AG04449 (cell line): ENCODE measurements around the gene MRPL36.

Experiments
- CTCF ChIA-PET: fragments of 350-600 bp; formaldehyde crosslinking; extraction: SDS; loops from one replicate; lab custom pipeline; 2021; ENCODE audit warnings: antibody characterized with exemption; lab: Yijun Ruan, JAX
- POLR2A ChIA-PET: fragments of 400-600, 350-600 bp; formaldehyde crosslinking; extraction: SDS; loops from one replicate; lab custom pipeline; 2020; ENCODE audit warnings: antibody characterized with exemption, inconsistent platforms; lab: Yijun Ruan, JAX
- DNase-seq: peaks from one replicate; pipeline ENCODE4 v3.0.0-alpha.2; 2010; ENCODE audit warnings: low read depth, low spot score
- H3K4me3 ChIP-seq: 2 replicates; pipeline ENCODE4 v1.5.1; 2011; ENCODE audit warnings: low read depth, mild to moderate bottlenecking, control low read depth, low read length
- CTCF ChIP-seq: IDR thresholded peaks from one replicate; pipeline ENCODE4 v1.5.1; 2011; ENCODE audit warnings: mild to moderate bottlenecking, moderate library complexity, low read length, control low read depth, inconsistent platforms; ENCODE audit not compliant: insufficient read depth; ENCODE audit errors: missing control alignments

The MRPL36 gene

GRCh38 chr5:1784197-1785050 lies 15.2 kb downstream of the MRPL36 start:
- no peak overlapping the region for H3K4me3 ChIP-seq
- DNase-seq: no peak
- no peak for TF ChIP-seq CTCF
- POLR2A ChIA-PET: no interaction called here
- CTCF ChIA-PET: no interaction called here

- CTCF ChIA-PET: no interaction called here
- H3K4me3 ChIP-seq: no peak overlapping the region
- DNase-seq: no peak
- POLR2A ChIA-PET: no interaction called here
- TF ChIP-seq CTCF: no peak
Measured at GRCh38 chr5:1783216-1783554, 16.5 kb downstream of the MRPL36 start.

GRCh38 chr5:1782385-1783215 lies 17.0 kb downstream of the MRPL36 start:
- DNase-seq: no peak
- no peak for TF ChIP-seq CTCF
- ChIA-PET POLR2A (no interaction called here), CTCF (no interaction called here)
- H3K4me3 ChIP-seq: no peak overlapping the region

- CTCF ChIA-PET: no interaction called here
- H3K4me3 ChIP-seq: no peak overlapping the region
Measured at GRCh38 chr5:1781726-1782384, 17.8 kb downstream of the MRPL36 start.

GRCh38 chr5:1781107-1781506 lies 18.5 kb downstream of the MRPL36 start:
- POLR2A ChIA-PET: no interaction called here

More at GRCh38 chr5:1781726-1782384, 17.8 kb downstream of the MRPL36 start:
- DNase-seq: no peak
- no peak for TF ChIP-seq CTCF
- POLR2A ChIA-PET: no interaction called here

More at GRCh38 chr5:1781107-1781506, 18.5 kb downstream of the MRPL36 start:
- no peak for DNase-seq
- H3K4me3 ChIP-seq: no peak overlapping the region
- CTCF ChIA-PET: no interaction called here
- no peak for TF ChIP-seq CTCF
